GM23338 (cell line): ENCODE data around the gene STX1B. TPM values are rescaled to one million over a fixed set of nuclear protein-coding genes. Genes with fewer than 3 reads are reported as not detected.
A peak's percentile ranks its signal among the peaks of the same experiment; 100 is the strongest.

Source experiments
- ATAC-seq: fragments of 200-7000 bp; cut with Tn5 transposase; 3 replicates; pipeline ENCODE4 v1.9.1; 2020
- DNase-seq: peaks from one replicate; pipeline ENCODE4 v3.0.0-alpha.2; 2015; ENCODE audit warnings: low spot score
- H2AFZ ChIP-seq: fragments of 200-600 bp; sonication (generic); 2 replicates; pipeline ENCODE4 v1.8.0; 2016; ENCODE audit warnings: antibody characterized with exemption, mild to moderate bottlenecking, moderate library complexity
- H3F3A ChIP-seq: fragments of 200-600 bp; sonication (generic); replicated peaks from 2 replicates; pipeline ENCODE4 v1.8.0; 2017; ENCODE audit warnings: antibody characterized with exemption, mixed run types, low read depth
- H3K27ac ChIP-seq: fragments of 200-600 bp; sonication (generic); 2 replicates; pipeline ENCODE4 v1.6.1; 2016; ENCODE audit warnings: low read depth
- H3K27me3 ChIP-seq: fragments of 200-600 bp; sonication (generic); 2 replicates; pipeline ENCODE4 v1.8.0; 2016; ENCODE audit warnings: mild to moderate bottlenecking, mixed run types, moderate library complexity; ENCODE audit not compliant: insufficient read depth
- H3K36me3 ChIP-seq: fragments of 200-600 bp; sonication (generic); 2 replicates; pipeline ENCODE4 v1.8.0; 2016; ENCODE audit warnings: mild to moderate bottlenecking; ENCODE audit not compliant: insufficient read depth
- H3K4me1 ChIP-seq: fragments of 200-600 bp; sonication (generic); 2 replicates; pipeline ENCODE4 v1.8.0; 2016; ENCODE audit warnings: mild to moderate bottlenecking, moderate library complexity; ENCODE audit not compliant: insufficient read depth
- H3K4me2 ChIP-seq: fragments of 200-600 bp; sonication (generic); 2 replicates; pipeline ENCODE4 v1.7.1; 2017; ENCODE audit warnings: mixed run types
- H3K4me3 ChIP-seq: fragments of 200-600 bp; sonication (generic); 2 replicates; pipeline ENCODE4 v1.6.1; 2016; ENCODE audit warnings: mixed run types
- H3K79me2 ChIP-seq: fragments of 200-600 bp; sonication (generic); replicated peaks from 2 replicates; pipeline ENCODE4 v1.8.0; 2017; ENCODE audit warnings: mild to moderate bottlenecking; ENCODE audit not compliant: insufficient read depth
- H3K9me2 ChIP-seq: fragments of 200-600 bp; sonication (generic); 2 replicates; pipeline ENCODE4 v1.8.0; 2017; ENCODE audit not compliant: insufficient read depth
- H4K20me1 ChIP-seq: fragments of 200-600 bp; sonication (generic); replicated peaks from 2 replicates; pipeline ENCODE4 v1.8.0; 2017; ENCODE audit warnings: mild to moderate bottlenecking; ENCODE audit not compliant: insufficient read depth
- H3K27ac Mint-ChIP-seq: 2 replicates; pipeline ENCODE4 v1.8.0; 2020; ENCODE audit warnings: inconsistent platforms, mild to moderate bottlenecking, moderate library complexity, mixed read lengths
- H3K27me3 Mint-ChIP-seq: 3 replicates; pipeline ENCODE4 v1.8.0; 2022; ENCODE audit warnings: low read depth, mild to moderate bottlenecking, moderate library complexity, mixed read lengths, inconsistent platforms; ENCODE audit not compliant: insufficient read depth, poor library complexity
- H3K36me3 Mint-ChIP-seq: 3 replicates; pipeline ENCODE4 v1.8.0; 2021; ENCODE audit warnings: low read depth, mild to moderate bottlenecking, inconsistent platforms, moderate library complexity, mixed read lengths
- H3K4me1 Mint-ChIP-seq: 3 replicates; pipeline ENCODE4 v1.8.0; 2020; ENCODE audit warnings: mild to moderate bottlenecking, inconsistent platforms, mixed read lengths
- H3K4me3 Mint-ChIP-seq: 3 replicates; pipeline ENCODE4 v1.8.0; 2021; ENCODE audit warnings: moderate library complexity, mild to moderate bottlenecking, inconsistent platforms, mixed read lengths
- H3K9me3 Mint-ChIP-seq: 3 replicates; pipeline ENCODE4 v1.8.0; 2020; ENCODE audit warnings: moderate library complexity, mild to moderate bottlenecking, inconsistent platforms, mixed read lengths
- CTCF ChIP-seq, 2 experiments: fragments of 200-600 bp in 1 of 2; sonication (generic) in 1 of 2; conservative IDR thresholded peaks; 2 replicates each; pipeline versions ENCODE4 v1.5.1 to v1.6.1; 2016 to 2017; ENCODE audit warnings: antibody characterized with exemption in 2 of 2, low read depth in 2 of 2, mild to moderate bottlenecking in 2 of 2, moderate library complexity in 1 of 2
- JUNB ChIP-seq: IDR thresholded peaks from one replicate; pipeline ENCODE4 v1.6.1; 2016; ENCODE audit warnings: antibody characterized with exemption; ENCODE audit not compliant: unreplicated experiment
- ZNF331 ChIP-seq: fragments of 250-450 bp; sonication (Bioruptor Pico); IDR thresholded peaks from 2 replicates; pipeline ENCODE4 v1.5.0; 2020; ENCODE audit warnings: low read depth, mild to moderate bottlenecking, moderate library complexity
- polyA plus RNA-seq: library from polyadenylated mRNA; unstranded; fragments of >200 nt; fragmentation: Nextera tagmentation; extraction: Ambion mirVana; gene quantifications from 2 replicates; pipeline ENCODE4 v1.2.1, GENCODE V29; 2016
- total RNA-seq: library from RNA; depleted of rRNA; stranded (reverse); fragments of >200 nt; shearing (Covaris generic); gene quantifications from 2 replicates; pipeline ENCODE4 v1.2.3, GENCODE V29; 2014
- TF ChIP-seq, protein P1 (sequence below): fragments of 250-450 bp; sonication (Bioruptor Pico); IDR thresholded peaks from 2 replicates; pipeline ENCODE4 v1.5.0; 2020; ENCODE audit warnings: mild to moderate bottlenecking, moderate library complexity

The STX1B gene
- total and polyA plus RNA-seq, 2 experiments from 2014 or later: 1.7 to 9.5 TPM

DNA sequence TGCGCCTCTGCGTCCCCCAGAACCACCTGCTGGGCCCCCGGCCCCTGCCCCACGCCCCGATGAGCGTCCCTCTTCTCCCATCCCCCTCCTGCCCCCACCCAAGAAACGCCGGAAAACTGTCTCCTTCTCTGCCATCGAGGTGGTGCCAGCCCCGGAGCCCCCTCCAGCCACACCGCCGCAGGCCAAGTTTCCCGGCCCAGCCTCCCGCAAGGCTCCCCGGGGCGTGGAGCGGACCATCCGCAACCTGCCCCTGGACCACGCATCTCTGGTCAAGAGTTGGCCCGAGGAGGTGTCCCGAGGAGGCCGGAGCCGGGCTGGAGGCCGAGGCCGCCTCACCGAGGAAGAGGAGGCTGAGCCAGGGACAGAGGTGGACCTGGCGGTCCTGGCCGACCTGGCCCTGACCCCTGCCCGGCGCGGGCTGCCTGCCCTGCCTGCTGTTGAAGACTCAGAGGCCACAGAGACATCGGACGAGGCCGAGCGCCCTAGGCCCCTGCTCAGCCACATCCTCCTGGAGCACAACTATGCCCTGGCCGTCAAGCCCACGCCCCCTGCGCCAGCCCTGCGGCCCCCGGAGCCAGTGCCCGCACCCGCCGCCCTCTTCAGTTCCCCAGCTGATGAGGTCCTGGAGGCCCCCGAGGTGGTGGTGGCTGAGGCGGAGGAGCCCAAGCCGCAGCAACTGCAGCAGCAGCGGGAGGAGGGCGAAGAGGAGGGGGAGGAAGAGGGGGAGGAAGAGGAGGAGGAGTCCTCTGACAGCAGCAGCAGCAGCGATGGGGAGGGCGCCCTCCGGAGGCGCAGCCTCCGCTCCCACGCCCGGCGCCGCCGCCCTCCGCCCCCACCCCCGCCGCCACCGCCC, 31.0 kb downstream of the STX1B start:
- ATAC-seq (peak; percentile 6; the same call in 2 of the 3 replicates), DNase-seq (peak; percentile 30)
- Histone ChIP-seq H3K27me3 (no peaks in the 10 kb centered on the region), H3K4me3 (no peak overlapping the region), H3K4me2 (no peak overlapping the region), H4K20me1 (peaks cover 16% of the 10 kb centered on the region), H3K4me1 (no peaks in the 10 kb centered on the region), H3F3A (peaks cover 8% of the 10 kb centered on the region), H3K79me2 (no peaks in the 10 kb centered on the region), H2AFZ (no peak overlapping the region), H3K9me2 (no peaks in the 10 kb centered on the region), H3K27ac (no peak overlapping the region), H3K36me3 (peaks cover 9% of the 10 kb centered on the region; the same call in 1 of the 2 replicates)
- H3K27ac Mint-ChIP-seq: no peak overlapping the region
- peaks cover 58% of the 10 kb centered on the region for H3K36me3 Mint-ChIP-seq
- H3K4me3 Mint-ChIP-seq: no peak overlapping the region
- H3K4me1 Mint-ChIP-seq: no peaks in the 10 kb centered on the region
- TF ChIP-seq CTCF (conservative IDR thresholded peaks at IDR 0.05; ENCODE audit: low read depth in 2 of 2) (peak in 1 of 2 experiments; percentile 43; a peak in 2 of 4 replicates), ZNF331 (CRISPR knock-in tag) (no peak)
- peaks cover 14% of the 10 kb centered on the region for H3K27me3 Mint-ChIP-seq
- peaks cover 2% of the 10 kb centered on the region; the same call in 1 of the 3 replicates for H3K9me3 Mint-ChIP-seq

DNA sequence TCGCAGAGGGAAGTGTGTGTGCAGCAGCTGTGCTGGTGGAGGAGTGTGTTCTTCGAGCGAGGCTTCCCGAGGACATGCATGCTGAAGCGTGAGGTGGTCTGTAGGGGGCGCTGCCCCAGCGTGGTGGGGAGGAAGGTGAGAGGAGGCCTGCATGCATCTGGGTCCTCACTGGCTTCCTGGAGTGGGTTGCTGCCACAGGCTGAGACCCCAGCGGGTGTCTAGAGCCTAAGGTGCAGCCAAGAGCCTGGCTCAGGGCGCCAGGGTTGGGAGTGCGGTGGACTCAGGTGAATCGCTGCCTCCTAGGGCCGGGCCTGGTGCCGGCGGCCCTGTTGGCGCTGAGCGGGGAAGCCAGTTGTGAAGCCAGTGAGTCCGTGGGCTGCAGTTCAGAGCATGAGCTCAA, 32.9 kb downstream of the STX1B start:
- Mint-ChIP-seq H3K27me3 (peaks cover 20% of the 10 kb centered on the region), H3K36me3 (peaks cover 68% of the 10 kb centered on the region), H3K9me3 (peaks cover 1% of the 10 kb centered on the region; the same call in 1 of the 3 replicates), H3K27ac (peak overlapping the region; percentile 71; the same call in 1 of the 2 replicates), H3K4me3 (no peak overlapping the region), H3K4me1 (no peaks in the 10 kb centered on the region)
- no peaks in the 10 kb centered on the region for H3K27me3 ChIP-seq
- no peaks in the 10 kb centered on the region for H3K4me1 ChIP-seq
- peak; percentile 77 for ATAC-seq
- peaks cover 3% of the 10 kb centered on the region; the same call in 1 of the 2 replicates for H3F3A ChIP-seq
- H3K79me2 ChIP-seq: no peaks in the 10 kb centered on the region
- no peak overlapping the region for H3K27ac ChIP-seq
- H3K36me3 ChIP-seq: peaks cover 15% of the 10 kb centered on the region; the same call in 1 of the 2 replicates
- no peaks in the 10 kb centered on the region for H3K9me2 ChIP-seq
- no peak overlapping the region for H3K4me2 ChIP-seq
- TF ChIP-seq ZNF331 (CRISPR knock-in tag) (no peak), JUNB (no peak), CTCF (conservative IDR thresholded peaks at IDR 0.05; ENCODE audit: low read depth in 2 of 2) (peak; percentile 68 to 84)
- TF ChIP-seq, protein P1, sequence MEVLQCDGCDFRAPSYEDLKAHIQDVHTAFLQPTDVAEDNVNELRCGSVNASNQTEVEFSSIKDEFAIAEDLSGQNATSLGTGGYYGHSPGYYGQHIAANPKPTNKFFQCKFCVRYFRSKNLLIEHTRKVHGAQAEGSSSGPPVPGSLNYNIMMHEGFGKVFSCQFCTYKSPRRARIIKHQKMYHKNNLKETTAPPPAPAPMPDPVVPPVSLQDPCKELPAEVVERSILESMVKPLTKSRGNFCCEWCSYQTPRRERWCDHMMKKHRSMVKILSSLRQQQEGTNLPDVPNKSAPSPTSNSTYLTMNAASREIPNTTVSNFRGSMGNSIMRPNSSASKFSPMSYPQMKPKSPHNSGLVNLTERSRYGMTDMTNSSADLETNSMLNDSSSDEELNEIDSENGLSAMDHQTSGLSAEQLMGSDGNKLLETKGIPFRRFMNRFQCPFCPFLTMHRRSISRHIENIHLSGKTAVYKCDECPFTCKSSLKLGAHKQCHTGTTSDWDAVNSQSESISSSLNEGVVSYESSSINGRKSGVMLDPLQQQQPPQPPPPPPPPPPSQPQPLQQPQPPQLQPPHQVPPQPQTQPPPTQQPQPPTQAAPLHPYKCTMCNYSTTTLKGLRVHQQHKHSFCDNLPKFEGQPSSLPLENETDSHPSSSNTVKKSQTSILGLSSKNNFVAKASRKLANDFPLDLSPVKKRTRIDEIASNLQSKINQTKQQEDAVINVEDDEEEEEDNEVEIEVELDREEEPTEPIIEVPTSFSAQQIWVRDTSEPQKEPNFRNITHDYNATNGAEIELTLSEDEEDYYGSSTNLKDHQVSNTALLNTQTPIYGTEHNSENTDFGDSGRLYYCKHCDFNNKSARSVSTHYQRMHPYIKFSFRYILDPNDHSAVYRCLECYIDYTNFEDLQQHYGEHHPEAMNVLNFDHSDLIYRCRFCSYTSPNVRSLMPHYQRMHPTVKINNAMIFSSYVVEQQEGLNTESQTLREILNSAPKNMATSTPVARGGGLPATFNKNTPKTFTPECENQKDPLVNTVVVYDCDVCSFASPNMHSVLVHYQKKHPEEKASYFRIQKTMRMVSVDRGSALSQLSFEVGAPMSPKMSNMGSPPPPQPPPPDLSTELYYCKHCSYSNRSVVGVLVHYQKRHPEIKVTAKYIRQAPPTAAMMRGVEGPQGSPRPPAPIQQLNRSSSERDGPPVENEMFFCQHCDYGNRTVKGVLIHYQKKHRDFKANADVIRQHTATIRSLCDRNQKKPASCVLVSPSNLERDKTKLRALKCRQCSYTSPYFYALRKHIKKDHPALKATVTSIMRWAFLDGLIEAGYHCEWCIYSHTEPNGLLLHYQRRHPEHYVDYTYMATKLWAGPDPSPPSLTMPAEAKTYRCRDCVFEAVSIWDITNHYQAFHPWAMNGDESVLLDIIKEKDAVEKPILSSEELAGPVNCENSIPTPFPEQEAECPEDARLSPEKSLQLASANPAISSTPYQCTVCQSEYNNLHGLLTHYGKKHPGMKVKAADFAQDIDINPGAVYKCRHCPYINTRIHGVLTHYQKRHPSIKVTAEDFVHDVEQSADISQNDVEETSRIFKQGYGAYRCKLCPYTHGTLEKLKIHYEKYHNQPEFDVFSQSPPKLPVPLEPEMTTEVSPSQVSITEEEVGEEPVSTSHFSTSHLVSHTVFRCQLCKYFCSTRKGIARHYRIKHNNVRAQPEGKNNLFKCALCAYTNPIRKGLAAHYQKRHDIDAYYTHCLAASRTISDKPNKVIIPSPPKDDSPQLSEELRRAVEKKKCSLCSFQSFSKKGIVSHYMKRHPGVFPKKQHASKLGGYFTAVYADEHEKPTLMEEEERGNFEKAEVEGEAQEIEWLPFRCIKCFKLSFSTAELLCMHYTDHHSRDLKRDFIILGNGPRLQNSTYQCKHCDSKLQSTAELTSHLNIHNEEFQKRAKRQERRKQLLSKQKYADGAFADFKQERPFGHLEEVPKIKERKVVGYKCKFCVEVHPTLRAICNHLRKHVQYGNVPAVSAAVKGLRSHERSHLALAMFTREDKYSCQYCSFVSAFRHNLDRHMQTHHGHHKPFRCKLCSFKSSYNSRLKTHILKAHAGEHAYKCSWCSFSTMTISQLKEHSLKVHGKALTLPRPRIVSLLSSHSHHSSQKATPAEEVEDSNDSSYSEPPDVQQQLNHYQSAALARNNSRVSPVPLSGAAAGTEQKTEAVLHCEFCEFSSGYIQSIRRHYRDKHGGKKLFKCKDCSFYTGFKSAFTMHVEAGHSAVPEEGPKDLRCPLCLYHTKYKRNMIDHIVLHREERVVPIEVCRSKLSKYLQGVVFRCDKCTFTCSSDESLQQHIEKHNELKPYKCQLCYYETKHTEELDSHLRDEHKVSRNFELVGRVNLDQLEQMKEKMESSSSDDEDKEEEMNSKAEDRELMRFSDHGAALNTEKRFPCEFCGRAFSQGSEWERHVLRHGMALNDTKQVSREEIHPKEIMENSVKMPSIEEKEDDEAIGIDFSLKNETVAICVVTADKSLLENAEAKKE (CRISPR knock-in tag): no peak
- DNase-seq: peak; percentile 84
- H4K20me1 ChIP-seq: peaks cover 16% of the 10 kb centered on the region
- no peak overlapping the region for H3K4me3 ChIP-seq
- no peak overlapping the region for H2AFZ ChIP-seq
